Measurements from ENCODE around the gene ARHGEF17.

DNA sequence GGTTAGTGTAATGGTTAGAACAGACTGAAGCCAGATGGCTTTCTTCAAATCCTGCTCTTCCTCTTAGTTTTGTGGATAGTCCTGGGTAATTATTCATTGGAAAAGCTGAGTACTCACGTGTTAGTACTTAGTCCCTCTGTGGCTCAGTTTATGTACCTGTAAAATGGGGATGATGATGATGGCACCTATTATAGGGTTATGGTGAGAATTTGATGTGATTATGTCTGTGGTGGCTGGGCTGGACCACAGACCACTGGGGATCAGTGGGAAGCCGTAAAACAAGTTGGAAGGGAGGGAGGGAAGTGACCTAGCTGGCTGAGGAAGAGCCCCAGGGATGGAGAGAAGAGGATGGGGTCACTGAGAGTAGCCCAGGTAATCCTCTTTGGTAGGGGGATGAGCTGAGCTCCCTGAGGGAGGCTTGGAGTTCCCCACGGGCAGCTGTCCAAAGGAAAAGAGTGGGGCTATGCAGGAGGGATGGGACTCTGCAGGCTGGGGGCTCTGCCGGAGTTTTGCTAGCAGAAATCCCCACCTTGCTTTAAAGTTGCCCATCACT is 19.8 kb downstream of the ARHGEF17 start:
- TF ChIP-seq EZH2 (optimal IDR thresholded peaks at IDR 0.05; ENCODE audit: low read depth, low read length) (no peak), EZH2phosphoT487 (IDR thresholded peaks at IDR 0.05; ENCODE audit: low read length) (no peak)
- TF ChIP-seq, protein P1, sequence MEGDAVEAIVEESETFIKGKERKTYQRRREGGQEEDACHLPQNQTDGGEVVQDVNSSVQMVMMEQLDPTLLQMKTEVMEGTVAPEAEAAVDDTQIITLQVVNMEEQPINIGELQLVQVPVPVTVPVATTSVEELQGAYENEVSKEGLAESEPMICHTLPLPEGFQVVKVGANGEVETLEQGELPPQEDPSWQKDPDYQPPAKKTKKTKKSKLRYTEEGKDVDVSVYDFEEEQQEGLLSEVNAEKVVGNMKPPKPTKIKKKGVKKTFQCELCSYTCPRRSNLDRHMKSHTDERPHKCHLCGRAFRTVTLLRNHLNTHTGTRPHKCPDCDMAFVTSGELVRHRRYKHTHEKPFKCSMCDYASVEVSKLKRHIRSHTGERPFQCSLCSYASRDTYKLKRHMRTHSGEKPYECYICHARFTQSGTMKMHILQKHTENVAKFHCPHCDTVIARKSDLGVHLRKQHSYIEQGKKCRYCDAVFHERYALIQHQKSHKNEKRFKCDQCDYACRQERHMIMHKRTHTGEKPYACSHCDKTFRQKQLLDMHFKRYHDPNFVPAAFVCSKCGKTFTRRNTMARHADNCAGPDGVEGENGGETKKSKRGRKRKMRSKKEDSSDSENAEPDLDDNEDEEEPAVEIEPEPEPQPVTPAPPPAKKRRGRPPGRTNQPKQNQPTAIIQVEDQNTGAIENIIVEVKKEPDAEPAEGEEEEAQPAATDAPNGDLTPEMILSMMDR (IDR thresholded peaks at IDR 0.05; ENCODE audit: low read length), result no peak

Measured in MM.1S (cell line).